Melanocyte of skin (primary cell): ENCODE measurements around the gene WDR77. TPM values are rescaled to one million over a fixed set of nuclear protein-coding genes. Genes with fewer than 3 reads are reported as not detected.

Experiments used
- small RNA-seq, 2 donors: library from RNA; depleted of rRNA; stranded (forward); fragments of <200 nt; gene quantifications; one replicate each; pipeline ENCODE3, GENCODE V24; 2012
- total RNA-seq, 2 donors: library from RNA; depleted of rRNA; stranded (reverse); fragments of >200 nt; gene quantifications; 2 replicates each; pipeline ENCODE4 v1.2.3, GENCODE V29; 2012

WDR77 gene
- 10 to 100 TPM; 33.0 to 71.6 TPM for total RNA-seq

DNA sequence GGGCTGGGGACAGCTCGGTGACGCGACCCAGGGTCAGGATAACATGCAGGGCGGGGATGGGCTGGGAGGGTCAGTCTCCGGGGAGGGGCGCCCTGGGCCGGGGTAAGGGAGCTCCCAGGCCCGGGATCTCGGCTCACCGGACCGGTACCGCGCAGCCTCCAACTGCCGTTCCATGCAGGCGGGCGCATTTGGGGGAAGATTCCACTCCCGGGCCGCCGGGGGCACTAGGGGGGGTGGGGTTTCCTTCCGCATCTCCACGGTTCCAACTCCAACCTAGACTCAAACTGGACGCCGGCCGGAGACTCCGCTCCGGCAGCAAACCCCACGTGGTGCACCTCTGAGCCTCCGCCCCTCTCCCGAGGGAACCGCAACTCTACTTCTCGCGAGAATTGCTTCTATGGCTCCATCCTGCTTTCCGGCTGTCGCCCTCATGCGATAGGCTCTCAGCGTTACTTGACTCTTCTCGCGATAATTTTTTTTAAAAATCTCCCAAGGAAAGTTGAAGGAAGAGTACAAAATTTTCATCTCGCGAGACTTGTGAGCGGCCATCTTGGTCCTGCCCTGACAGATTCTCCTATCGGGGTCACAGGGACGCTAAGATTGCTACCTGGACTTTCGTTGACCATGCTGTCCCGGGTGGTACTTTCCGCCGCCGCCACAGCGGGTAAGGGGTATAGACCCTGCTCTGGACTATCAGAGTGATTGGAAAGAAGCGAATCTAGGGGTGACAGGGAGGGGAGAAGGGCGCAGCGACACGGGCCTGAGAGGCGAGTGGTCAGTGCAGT, at the start of gene WDR77, which contains the start of gene ATP5PB:
WDR77 (minus strand) TSS at position 339 of the 785 bp plus-strand sequence; CDS start at position 252, 87 bp downstream.
ATP5PB (plus strand) TSS at position 547 of the 785 bp plus-strand sequence; CDS start at position 625, 78 bp downstream.

Small RNAs within 50 kb of the gene (small RNA-seq; reads per million reads assigned to genes)
- gene RF00019 (0 reads per million in 2 donors), gene RNU6-792P (0 to 0.34 reads per million in 2 donors)

Other genes with a start within 250 kb of the WDR77 start
- 1 to 10 TPM; 3.4 to 4.3 TPM for gene DENND2D, start 248.6 kb downstream of the WDR77 start, total RNA-seq
- gene CHI3L2, start 221.5 kb downstream of the WDR77 start, total RNA-seq = 1 to 10 TPM in 1 of 2 donors, under 1 TPM in 1; 0.33 to 3.1 TPM
- not detected for gene CHIA, start 158.4 kb downstream of the WDR77 start, total RNA-seq
- 1 to 10 TPM in 1 of 2 donors, under 1 TPM in 1; 0.67 to 1.0 TPM for gene OVGP1, start 21.5 kb downstream of the WDR77 start, total RNA-seq
- gene ATP5PB, start 208 bp upstream of the WDR77 start, total RNA-seq = 100 to 1,000 TPM; 283 to 360 TPM
- gene C1orf162, start 24.7 kb upstream of the WDR77 start, total RNA-seq = under 1 TPM in 1 of 2 donors, not detected in 1; 0.34 TPM
- gene ADORA3, start 54.4 kb upstream of the WDR77 start, total RNA-seq = not detected
- gene TMIGD3, start 54.4 kb upstream of the WDR77 start, total RNA-seq = 1 to 10 TPM in 1 of 2 donors, under 1 TPM in 1; 0.34 to 1.3 TPM
- gene RAP1A, start 170.5 kb upstream of the WDR77 start, total RNA-seq = 10 to 100 TPM; 10.3 to 11.7 TPM